Gastroesophageal sphincter (tissue), 4 donors: ENCODE results near the gene HGFAC. TPM values are rescaled to one million over a fixed set of nuclear protein-coding genes. Genes with fewer than 3 reads are reported as not detected.
A peak's percentile ranks its signal among the peaks of the same experiment; 100 is the strongest.

Source experiments
- ATAC-seq: fragments of 150-250 bp; one replicate; pipeline ENCODE4 v1.9.1; 2016; ENCODE audit warnings: mild to moderate bottlenecking, moderate library complexity
- H3K27ac ChIP-seq, 4 donors: fragments of 200-600 bp; sonication (generic) in 3 of 4; 1 replicate in 3 of 4; 2 replicates in 1 of 4; pipeline ENCODE4 v1.5.1; 2016 to 2019
- H3K27me3 ChIP-seq: fragments of 200-600 bp; sonication (generic); one replicate; pipeline ENCODE4 v1.5.1; 2019
- H3K36me3 ChIP-seq, 2 donors: fragments of 200-600 bp; sonication (generic); one replicate each; pipeline ENCODE4 v1.5.1; 2019; ENCODE audit warnings: control low read depth in 1 of 2
- H3K4me1 ChIP-seq, 3 donors: fragments of 200-600 bp; sonication (generic); 1 replicate in 2 of 3; 2 replicates in 1 of 3; pipeline ENCODE4 v1.5.1; 2016 to 2019; ENCODE audit warnings: control low read depth in 2 of 3
- H3K4me3 ChIP-seq, 2 donors: fragments of 200-600 bp; sonication (generic); one replicate each; pipeline ENCODE4 v1.5.1; 2019; ENCODE audit warnings: mild to moderate bottlenecking in 1 of 2, moderate library complexity in 1 of 2
- H3K9me3 ChIP-seq, 3 donors: fragments of 200-600 bp; sonication (generic); one replicate each; pipeline ENCODE4 v1.5.1; 2017 to 2019; ENCODE audit warnings: control low read depth in 2 of 3
- CTCF ChIP-seq, 4 experiments: fragments of 200-600 bp in 2 of 4; fragments of 450-650 bp in 2 of 4; sonication (generic) in 1 of 4; IDR thresholded peaks; one replicate each; pipeline ENCODE4 v1.5.1; 2017 to 2019; ENCODE audit warnings: antibody characterized with exemption in 4 of 4, mild to moderate bottlenecking in 2 of 4, moderate library complexity in 2 of 4
- EP300 ChIP-seq: sonication (generic); formaldehyde crosslinking; IDR thresholded peaks from one replicate; pipeline ENCODE4 v1.6.1; 2017; ENCODE audit warnings: antibody characterized with exemption, mild to moderate bottlenecking
- POLR2A ChIP-seq, 2 donors: fragments of 450-650 bp; IDR thresholded peaks; one replicate each; pipeline ENCODE4 v1.6.1; 2017; ENCODE audit warnings: antibody characterized with exemption in 2 of 2, mild to moderate bottlenecking in 2 of 2, moderate library complexity in 1 of 2
- POLR2AphosphoS5 ChIP-seq: sonication (generic); formaldehyde crosslinking; IDR thresholded peaks from one replicate; pipeline ENCODE4 v1.6.1; 2017; ENCODE audit warnings: antibody characterized with exemption
- WGBS, 2 donors: methylation state at CpG; one replicate each; pipeline ENCODE4 v1.1.5; 2018; ENCODE audit warnings: low coverage in 1 of 2; 5-methylcytosine and 5-hydroxymethylcytosine counted together
- total RNA-seq, 4 donors: library from RNA; depleted of rRNA; stranded (reverse); fragments of >200 nt; gene quantifications; one replicate each; pipeline ENCODE4 v1.1.0, GENCODE V29; 2016

Gene HGFAC
- total RNA-seq, 4 donors from 2014 or later = 0.13 to 1.8 (median 0.62) TPM; not detected in 1

- H3K27ac ChIP-seq = no peak overlapping the region
- H3K27me3 ChIP-seq = no peaks in the 10 kb centered on the region
- no peak for ATAC-seq
- H3K36me3 ChIP-seq = peaks cover 0 to 32% of the 10 kb centered on the region in 2 donors
- WGBS, 2 donors = 71% methylated on average over 3 of the region's 16 CpGs; no CpG with 5 or more reads in 1 of the 2 donors
- TF ChIP-seq POLR2A (IDR thresholded peaks at IDR 0.05) (no peak), POLR2AphosphoS5 (no peak), CTCF (IDR thresholded peaks at IDR 0.05) (no peak), EP300 (no peak)
- H3K9me3 ChIP-seq = no peaks in the 10 kb centered on the region
- H3K4me1 ChIP-seq = peaks cover 0 to 12% (median 0%) of the 10 kb centered on the region in 3 donors
- no peak overlapping the region for H3K4me3 ChIP-seq
Measured at GRCh38 chr4:3434881-3435685, 6.7 kb upstream of the HGFAC start.

- H3K4me3 ChIP-seq = no peak overlapping the region
- no peaks in the 10 kb centered on the region for H3K27me3 ChIP-seq
- H3K36me3 ChIP-seq = peaks cover 0 to 27% of the 10 kb centered on the region in 2 donors
- H3K27ac ChIP-seq = no peak overlapping the region
- ATAC-seq = no peak
- WGBS, 2 donors = 95% methylated on average over 4 of the region's 4 CpGs; no CpG with 5 or more reads in 1 of the 2 donors
- TF ChIP-seq EP300 (no peak), POLR2AphosphoS5 (no peak), POLR2A (IDR thresholded peaks at IDR 0.05) (no peak)
- no peaks in the 10 kb centered on the region for H3K9me3 ChIP-seq
- H3K4me1 ChIP-seq = peaks cover 0 to 12% (median 0%) of the 10 kb centered on the region in 3 donors
Measured at GRCh38 chr4:3435686-3435956, 6.1 kb upstream of the HGFAC start.

- Histone ChIP-seq H3K27ac (no peak overlapping the region), H3K36me3 (peaks cover 0 to 21% of the 10 kb centered on the region in 2 donors), H3K4me3 (no peak overlapping the region), H3K27me3 (no peaks in the 10 kb centered on the region), H3K9me3 (no peaks in the 10 kb centered on the region), H3K4me1 (peaks cover 0 to 12% (median 0%) of the 10 kb centered on the region in 3 donors)
- ATAC-seq = no peak
- WGBS, 2 donors = no CpG with 5 or more reads among the region's 22 CpGs
- TF ChIP-seq POLR2A (IDR thresholded peaks at IDR 0.05) (no peak), POLR2AphosphoS5 (no peak), CTCF (IDR thresholded peaks at IDR 0.05) (no peak), EP300 (no peak)
Measured at GRCh38 chr4:3436048-3436797, 5.5 kb upstream of the HGFAC start.

- no peak for TF ChIP-seq POLR2A (IDR thresholded peaks at IDR 0.05)
- no peak for TF ChIP-seq CTCF (IDR thresholded peaks at IDR 0.05)
- no peak for TF ChIP-seq POLR2AphosphoS5
- TF ChIP-seq EP300 = no peak
- Histone ChIP-seq H3K27me3 (no peaks in the 10 kb centered on the region), H3K27ac (no peak overlapping the region), H3K36me3 (peaks cover 0 to 13% of the 10 kb centered on the region in 2 donors), H3K9me3 (no peaks in the 10 kb centered on the region), H3K4me1 (peaks cover 0 to 12% (median 0%) of the 10 kb centered on the region in 3 donors), H3K4me3 (no peak overlapping the region)
- ATAC-seq = peak; percentile 52
- no CpG with 5 or more reads among the region's 19 CpGs for WGBS, 2 donors
Measured at GRCh38 chr4:3436798-3437581, 4.8 kb upstream of the HGFAC start.

- WGBS, 2 donors = no CpG with 5 or more reads among the region's 9 CpGs
- Histone ChIP-seq H3K27ac (no peak overlapping the region), H3K4me3 (no peak overlapping the region), H3K27me3 (no peaks in the 10 kb centered on the region), H3K36me3 (peaks cover 0 to 8% of the 10 kb centered on the region in 2 donors), H3K4me1 (peaks cover 0 to 12% (median 0%) of the 10 kb centered on the region in 3 donors), H3K9me3 (no peaks in the 10 kb centered on the region)
- TF ChIP-seq POLR2AphosphoS5 = no peak
- TF ChIP-seq CTCF (IDR thresholded peaks at IDR 0.05) = no peak
- no peak for TF ChIP-seq EP300
- no peak for TF ChIP-seq POLR2A (IDR thresholded peaks at IDR 0.05)
- no peak for ATAC-seq
Measured at GRCh38 chr4:3437582-3437936, 4.2 kb upstream of the HGFAC start.
